Stimulated activated CD4-positive, alpha-beta T cell treated with anti-CD3 and anti-CD28 coated beads, Interleukin-2, amount 100 ng/mL, for 24 hours (primary cell): ENCODE data around the gene CAPN14.

Experiments used
- DNase-seq, 2 donors: peaks; one replicate each; pipeline ENCODE4 v3.0.0-alpha.2; 2020

Gene CAPN14

DNA sequence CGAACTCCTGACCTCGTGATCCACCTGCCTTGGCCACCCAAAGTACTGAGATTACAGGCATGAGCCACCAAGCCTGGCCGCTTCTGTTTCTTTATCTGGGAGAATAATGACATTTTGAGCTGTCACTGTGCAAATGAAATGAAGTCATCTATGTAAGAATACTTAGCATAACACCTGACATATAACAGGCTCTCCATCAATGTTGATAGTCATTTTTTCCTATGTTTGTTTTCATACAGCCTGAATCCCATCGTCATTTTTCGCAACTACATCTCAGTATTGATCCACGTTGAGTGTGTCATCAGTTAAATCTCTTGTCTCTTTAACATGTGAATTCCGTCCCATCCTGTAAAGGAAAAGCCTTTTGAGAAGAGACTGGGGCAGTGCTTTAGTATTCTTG, 6.4 kb upstream of the CAPN14 start:
- DNase-seq = no peak

DNA sequence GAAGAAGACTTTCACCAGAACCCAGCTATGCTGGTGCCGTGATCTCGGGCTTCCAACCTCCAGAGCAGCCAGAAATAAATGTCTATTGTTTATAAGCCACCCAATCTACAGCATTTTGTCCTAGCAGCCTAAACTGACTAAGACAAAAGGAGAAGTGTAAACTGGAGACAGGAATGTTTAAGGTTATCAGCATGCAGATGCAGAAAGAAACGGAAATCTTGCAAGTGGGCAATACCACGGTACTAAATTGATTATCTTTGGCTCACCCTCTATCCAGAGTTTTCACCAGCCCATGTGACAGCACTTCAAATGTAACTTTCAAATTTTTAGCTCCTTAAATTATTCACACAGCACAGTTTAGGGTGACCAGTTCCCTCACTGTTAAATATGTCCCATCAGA, 5.7 kb upstream of the CAPN14 start:
- no peak for DNase-seq

DNA sequence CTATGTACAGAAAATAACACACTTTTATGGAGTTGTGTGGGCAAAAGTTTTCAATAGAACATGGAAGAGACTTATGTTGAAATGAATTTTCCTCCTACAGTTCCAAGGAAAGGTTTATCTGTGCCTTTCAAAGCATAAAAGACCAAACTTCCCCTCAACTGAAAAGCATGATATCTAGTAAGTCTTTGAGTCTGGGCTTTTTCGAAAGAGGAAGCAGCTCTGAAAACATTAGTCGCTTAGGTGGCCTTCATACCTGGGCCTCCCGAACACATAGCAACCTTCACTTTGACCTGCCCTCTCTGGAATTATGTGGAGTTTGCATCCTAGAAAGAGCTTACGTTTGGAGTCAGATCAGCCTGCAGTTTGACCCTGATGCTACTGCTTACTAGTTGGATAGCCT, 4.8 kb upstream of the CAPN14 start:
- DNase-seq = no peak

DNA sequence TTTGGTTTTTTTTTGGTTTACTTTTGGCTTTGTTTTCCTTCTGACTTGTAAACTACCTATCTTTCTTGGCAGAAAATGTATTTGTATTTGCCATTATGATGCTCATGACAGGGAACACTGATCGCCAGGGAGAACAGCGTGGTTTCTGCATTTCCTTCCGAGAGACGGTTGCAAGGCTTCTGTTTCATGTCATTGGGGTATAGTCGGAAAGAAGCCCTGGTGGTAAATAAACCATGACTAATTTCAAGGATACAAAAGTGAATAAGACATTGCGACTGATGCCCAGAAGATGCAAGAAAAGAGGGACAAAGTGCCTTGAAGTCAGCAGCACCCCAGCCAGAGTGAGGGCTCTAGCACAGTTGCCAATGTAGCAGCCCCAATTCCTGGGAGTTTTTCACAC, 4.2 kb upstream of the CAPN14 start:
- DNase-seq = no peak

DNA sequence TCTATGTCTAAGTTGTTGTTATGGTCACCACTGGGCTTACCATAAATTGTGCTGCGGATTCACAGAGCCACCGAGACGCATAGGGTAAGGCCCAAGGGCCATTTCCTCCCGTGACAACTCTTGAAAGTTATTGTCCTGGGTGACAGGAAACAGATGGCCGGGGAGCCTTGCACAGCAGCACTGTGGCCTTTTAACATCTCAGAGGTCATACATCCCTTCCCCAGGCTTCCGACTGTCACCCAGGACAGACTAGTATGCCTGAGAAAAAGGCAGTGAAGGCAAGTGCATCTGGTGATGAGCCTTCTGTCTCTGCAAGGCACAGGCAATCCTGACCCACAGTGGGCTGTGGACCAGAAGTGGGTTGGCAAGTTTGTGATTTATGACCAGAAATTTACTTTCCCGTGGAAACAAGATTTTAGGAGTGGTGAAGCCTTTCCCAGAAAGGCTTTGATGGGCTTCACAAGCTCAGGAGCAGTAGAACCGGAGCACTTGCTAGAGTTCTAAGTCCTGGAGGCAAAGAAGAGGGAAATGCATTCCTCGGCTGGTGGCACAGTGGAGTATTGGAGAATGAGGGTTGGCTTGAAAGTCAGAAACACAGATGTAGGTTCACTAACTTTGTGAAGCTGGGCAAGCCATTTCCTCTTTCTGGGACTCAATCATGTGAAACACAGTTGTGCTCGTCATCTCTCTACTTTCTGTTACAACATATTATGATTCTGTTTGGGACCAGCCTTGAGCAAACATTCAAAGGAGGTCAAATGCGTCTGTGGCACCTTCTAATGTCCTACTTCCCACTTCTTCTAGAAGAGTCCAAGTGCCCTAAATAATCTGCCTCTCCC, 2.0 kb upstream of the CAPN14 start:
- no peak for DNase-seq

DNA sequence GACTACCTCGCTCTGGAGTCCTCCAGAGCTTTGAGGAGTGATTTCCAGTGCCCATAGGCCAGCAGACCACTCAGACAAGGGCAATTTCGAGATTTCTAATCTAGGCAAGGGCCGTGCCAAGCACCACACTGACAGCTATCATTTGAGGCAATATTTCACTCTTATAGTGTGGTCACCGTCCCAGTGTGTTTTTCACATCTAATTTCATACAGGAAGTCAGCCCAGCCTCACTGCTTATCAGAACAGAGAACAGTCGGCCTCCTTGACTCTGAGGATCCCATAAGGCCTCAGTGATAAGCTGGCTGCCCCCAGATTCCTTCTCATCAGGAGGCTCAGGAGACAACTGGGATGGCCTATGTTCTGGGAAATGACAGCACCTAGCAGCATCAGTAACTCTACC, 581 bp downstream of the CAPN14 start:
- no peak for DNase-seq

DNA sequence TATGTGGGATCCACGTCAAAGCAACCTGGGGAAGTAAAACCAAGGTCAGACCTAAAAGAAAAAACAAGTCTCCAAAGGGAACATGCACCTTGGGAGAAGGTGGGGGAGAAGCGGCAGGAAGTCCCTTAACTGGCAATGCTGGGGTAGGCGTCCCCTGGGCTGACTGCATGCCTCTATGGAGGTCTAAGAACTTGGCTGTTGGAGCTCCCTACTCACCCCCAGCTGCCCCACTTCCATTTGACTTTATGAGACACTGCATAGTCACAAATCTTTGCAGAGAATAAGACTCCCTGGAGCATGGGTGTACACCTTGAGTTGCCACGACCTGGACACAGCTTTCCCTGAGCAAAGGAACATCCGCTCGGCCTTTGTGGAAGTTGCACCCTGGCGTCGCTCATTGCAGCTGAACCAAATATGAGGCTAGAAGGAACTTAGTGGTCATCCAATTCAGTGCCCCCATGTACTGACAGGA, 2.8 kb downstream of the CAPN14 start:
- DNase-seq = no peak

DNA sequence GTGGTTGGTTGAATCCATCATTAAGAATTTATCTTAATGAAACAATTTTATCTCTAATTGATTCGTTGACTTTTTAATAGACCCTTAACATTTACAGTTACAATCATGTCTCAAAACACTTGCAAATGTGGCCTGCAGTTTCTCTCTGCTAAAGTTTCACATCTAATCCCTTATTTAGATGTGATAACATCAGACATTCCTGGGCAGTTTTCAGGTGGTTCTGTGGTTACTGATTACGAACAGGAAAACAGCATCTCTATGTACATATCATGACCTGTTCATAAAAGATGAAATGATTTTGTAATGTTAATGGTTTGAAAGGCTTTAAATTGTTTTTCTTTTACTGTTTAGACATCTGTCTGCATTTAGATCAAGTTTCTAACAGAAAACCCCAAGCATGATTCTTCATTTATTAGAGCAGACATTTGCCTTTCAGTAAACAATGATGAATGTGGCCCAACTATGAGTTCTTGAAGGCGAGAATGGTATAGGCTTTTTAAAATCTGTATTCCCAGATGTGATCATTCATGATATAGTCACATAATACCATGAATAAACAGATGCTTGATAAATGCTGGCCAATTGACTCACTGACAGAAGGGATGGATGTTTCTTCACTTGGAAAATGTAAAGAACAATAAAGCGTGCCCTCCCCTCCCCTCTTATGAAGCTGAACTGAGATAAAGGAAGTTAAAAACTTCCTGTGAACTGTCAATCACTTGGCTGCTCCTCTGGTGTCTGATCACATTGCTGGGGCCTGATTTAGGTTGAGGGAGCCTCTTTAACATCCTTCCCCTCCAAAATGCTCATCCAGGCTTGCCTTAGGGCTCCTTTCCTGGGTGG, 3.5 kb downstream of the CAPN14 start:
- DNase-seq = no peak

DNA sequence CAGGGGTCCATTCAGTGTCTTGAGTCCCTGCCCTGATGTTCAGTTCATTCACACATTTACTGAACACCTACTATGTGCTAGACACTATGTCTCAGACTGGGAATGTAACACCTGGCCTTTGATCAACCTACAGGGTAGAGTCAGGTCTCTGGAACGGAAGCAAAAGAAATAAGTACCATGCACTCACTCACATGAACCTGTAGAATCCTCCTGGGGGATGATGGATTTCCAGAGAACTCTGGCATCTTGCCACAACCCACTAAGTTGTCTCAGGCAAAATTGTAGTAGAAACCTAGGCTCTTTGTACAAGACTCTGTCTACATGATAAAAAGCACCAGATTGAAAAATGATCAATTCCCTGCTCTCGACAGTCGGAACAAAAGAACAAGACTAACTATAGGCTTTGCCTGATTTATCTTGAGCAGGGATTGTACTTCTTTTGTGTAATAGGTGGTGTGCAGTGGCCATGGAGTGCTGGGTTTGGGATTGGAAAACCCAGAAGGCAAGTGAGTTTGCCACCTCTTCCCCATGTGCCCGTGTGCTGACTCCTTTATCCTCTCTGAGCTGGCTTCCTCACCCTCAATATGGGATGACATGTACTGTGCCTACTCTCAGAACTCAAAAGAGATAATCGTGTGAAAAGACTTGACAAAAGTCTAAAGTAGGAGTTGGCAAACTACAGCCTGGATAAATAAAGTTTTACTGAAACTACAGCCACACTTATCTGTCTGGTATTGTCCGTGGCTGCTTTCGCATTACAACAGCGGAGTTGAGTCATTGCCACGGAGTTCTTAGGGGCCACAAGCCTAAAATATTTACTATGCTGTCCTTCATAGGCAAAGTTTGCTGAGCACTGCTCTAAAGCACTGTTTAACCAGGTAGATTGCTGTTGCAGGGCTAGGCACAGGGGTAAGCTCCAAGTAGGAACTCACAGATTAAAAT, 4.4 kb downstream of the CAPN14 start:
- no peak for DNase-seq

DNA sequence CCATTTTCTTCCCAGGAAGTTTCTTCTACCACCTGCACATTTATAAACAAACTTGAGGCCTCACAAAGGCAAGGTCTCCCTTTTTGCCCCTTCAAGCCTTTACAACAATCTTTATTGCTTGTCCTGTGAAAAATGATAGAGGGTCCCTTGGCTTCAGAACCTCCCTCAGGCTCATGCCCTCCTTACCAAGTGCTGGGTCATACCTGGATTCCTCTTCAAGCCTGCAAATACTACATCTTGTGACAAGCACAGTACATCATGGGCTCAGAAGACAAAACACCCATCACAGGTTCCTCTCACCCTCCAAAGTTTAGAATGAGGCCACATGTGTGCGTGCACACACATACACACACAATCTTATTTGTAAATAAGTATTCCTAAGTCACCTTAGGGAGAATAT, 9.1 kb downstream of the CAPN14 start:
- no peak for DNase-seq

DNA sequence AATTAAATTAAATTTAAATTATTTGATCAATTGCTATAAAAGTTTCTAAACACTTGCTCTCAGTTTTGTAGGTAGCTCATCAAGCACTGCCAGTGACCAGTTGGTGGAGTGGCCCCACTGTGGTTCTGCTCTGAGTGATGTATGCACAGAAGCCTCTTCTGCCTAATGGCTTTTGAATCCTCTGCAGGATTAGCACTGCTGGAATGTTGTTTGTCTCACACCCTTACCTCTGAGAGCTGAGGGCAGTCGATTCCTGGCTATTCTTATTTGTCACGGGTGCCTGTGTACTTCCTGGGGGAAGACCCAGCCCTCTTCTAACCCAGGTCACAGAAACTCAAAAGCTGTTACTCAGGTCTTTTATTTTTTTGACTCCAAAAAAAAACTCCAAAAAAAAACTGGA, 9.5 kb downstream of the CAPN14 start:
- DNase-seq = no peak

DNA sequence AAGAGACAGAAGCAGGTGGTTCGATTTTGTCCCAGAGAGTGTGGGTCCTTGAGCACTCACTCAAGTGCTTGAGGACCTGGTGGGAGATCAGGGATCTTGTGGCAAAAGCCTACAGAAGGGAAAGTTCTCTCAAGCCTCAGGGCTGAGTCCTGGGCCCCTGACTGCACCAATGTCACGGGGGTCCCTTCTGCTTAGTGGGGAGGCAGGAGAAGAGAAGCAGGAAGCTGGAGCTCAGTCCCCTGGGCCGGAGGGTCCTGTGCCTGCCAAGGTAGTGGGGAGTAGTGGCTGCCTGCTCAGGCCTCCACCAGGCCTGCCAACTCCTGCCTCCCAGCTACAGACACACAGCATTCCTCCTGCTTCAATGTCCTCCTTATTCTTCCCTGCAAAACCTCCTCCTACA, 11.7 kb downstream of the CAPN14 start:
- DNase-seq = no peak

DNA sequence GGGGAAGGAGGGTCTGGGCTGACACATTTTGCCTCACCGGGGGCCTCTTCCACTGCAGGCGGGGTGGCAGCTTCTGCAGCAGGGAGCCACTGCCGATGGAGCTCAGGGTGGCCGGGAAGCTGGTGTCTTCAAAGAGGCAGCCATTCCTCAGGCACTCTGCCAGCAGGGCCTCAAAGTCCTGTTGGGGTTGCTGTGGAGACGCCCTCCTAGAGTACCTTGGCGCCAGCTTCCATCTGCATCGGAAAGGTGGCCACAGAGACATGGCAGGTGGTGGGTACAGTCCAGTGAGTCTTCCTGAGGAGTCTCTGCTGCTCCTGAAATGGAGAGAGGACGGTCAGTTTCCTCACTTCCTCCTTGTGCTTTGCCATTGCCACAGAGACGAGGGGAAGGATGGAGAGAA, 12.1 kb downstream of the CAPN14 start:
- no peak for DNase-seq

DNA sequence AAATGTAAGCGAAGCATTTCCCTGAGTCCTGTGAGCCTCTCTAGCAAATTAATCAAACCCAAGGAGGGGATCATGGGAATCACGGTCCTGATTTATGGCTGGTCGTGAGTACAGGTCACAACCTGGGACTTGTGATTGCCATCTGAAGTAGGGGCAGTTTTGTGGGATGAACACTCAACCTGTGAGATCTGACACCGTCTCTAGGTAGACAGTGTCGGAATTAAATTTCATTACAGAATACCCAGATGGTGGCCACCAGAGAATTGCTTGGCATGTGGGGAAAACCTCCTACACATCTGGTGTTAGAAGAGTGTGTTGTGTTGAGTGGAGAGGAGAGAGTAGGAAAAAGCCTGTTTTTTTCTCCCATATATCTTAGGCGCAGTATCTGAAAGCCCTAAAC, 12.5 kb downstream of the CAPN14 start:
- no peak for DNase-seq

DNA sequence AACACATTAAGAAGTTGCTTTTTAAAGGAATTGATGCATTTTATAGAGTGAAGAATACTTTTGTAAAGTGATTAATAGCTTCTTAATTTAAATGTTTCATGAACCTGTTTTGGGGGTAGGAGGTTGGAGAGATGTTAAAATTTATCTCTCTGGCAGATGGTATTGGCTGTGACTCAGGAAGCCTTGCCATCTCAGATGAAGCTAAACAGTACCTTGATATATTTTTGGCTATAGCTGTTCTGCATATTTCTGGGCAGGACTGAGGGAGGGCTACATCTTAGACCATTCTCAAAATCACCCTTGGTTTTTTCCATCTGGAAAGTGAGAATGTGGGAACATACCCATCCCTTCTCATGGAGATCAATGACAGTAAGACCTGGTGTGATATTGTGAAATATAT, 13.4 kb downstream of the CAPN14 start:
- no peak for DNase-seq

DNA sequence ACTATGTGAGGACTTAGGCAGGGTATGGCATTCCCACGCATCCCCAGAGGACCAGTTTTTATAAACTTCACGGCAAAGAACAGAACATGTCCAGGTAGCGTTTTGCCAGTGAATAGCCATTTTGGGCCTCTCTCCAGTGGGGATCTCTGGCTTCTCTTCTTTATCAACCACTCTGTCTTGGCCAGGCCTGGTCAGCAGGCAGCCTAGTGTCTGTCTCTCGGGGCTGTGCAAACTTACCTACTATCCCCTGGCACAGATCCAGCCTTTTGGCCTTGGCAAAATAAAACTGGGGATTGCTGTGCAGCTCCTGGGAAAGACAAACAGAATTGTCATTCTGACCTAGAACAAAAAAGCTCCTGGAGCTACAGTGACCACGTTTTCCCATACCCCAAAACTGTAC, 14.5 kb downstream of the CAPN14 start:
- no peak for DNase-seq

DNA sequence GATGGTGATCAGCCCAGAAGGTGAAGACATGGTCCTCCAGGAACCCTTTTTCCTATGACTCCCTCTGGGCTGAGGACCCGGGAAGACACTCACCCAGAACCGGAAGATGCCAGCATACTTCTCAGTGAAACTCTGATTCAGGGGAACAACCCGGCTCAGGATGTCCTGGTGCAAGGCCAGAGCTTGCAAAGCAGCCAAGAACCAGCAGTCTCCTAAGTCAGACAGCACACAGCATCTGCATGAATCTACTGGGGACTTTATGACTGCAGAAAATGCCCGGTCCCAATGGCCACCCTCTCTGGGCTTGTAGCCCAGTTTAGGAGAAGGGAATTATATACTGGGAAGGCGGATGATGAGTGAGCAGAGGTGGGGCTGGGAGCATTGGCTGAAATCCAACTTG, 15.3 kb downstream of the CAPN14 start:
- DNase-seq = no peak

DNA sequence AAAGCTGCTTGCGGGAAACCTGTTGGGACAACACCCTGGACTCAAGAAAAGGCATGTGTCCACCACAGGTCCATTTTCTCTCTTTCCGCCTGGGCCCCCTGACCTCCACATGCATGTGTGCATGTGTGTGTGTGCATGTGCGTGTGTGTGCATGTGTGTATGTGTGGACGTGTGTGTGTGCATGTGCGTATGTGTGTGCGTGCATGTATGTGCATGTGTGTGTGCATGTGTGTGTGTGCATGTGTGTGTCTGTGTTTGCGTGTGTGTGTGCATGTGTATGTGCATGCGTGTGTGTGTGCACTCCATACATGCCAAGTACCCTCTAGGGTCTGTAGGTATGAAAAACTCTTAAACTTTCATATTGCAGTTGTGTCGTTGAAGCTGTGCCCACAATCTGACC, 16.3 kb downstream of the CAPN14 start:
- no peak for DNase-seq

DNA sequence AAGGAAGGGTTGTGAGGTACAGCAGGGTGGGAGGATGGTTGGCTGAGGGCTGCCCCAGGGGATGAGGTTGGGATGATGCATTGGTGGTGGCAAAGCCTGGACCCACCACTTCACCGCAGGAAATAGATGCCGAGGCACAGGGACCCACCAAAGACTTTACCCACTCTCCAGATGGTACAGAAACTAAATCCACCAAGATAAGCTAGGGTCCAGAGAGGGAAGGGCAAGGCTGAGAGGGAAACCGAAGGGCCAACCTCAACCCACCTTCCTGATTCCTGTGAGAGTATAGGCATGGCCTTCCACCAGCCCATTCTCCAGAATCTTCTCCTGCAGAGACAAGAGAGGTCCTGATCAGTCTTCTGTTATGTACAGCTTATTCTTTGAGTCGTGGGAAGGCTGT, 18.1 kb downstream of the CAPN14 start:
- DNase-seq = no peak

DNA sequence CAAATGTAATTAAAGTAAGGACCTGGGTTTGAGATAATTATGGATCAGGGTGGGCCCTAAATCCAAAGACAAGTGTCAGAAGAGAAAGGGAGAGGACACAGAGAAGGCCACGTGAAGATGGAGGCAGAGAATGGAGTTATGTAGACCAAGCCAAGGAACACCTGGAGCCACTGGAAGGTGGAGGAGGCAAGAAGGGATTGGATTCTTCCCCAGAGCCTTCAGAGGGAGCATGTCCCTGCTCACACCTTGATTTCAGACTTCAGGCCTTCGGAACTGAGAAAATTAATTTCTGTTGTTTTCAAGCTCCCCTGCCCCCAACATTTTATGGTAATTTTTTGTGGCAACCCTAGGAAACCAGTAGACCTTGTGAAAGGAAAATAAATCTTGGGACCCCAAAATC, 19.6 kb downstream of the CAPN14 start:
- no peak for DNase-seq

DNA sequence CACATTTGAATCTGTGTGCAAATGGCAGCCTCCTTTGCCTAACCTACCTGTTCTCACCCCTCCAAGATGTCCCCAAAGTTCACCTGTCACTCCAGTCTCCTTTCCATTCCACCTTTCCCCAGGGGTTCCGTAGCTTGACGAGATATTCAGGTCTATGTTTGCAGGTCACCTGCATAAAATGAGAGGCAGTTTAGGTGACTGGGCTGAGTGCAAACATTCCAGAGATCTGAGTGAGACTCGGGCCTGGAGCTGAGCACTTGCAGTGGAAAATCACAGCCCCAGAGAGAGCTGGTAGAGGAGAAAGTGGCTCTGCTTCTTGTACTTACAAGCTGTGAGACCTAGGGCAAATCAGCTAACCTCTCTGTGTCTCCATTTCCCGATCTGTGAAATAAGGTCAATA, 20.1 kb downstream of the CAPN14 start:
- DNase-seq = no peak

DNA sequence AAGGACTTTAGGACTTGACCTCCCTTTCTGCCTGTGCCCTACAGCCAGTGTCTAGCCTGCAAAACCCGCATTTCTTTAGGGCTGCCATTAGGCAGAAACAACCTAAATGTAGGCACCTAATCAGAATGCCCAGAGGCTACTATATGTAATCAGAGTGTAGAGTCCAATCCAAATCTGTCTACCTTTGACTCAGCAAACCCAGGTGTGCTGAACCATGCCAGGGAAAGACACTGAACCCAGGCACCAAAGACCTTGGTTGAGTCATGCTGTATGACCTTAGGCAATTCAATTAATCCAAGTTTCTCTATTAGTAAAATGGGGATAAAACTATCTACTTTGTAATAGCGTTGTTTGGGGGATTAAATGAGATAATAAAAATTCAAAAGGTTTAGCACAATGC, 20.7 kb downstream of the CAPN14 start:
- DNase-seq = no peak

DNA sequence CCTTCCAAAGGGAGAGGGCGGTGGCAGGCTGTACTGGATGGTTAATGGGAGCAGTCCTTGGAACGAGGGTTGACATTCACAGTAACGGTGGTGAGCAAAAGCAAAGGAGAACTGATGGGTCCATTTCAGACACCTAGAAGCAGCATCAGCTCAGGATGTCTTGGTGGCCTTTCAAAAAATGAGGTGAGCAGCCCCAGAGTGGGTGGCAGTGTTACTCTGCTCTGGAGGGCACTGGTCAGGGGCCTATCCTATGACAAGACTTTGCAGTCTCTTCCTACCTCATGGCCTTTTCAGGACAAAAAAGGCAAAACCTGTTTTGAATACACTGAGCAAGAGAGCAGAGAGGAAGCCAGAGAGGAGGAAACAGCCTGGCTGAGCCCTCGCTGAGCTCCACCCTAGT, 23.5 kb downstream of the CAPN14 start:
- DNase-seq = no peak
